ENCODE results near the gene CLTCL1.
"Not testable (repeated sequence)": the region's sequence is repeated elsewhere in the genome, so short reads cannot be mapped to it uniquely, and the experiment has no call there.

Gene CLTCL1

GRCh38 chr22:19216579-19216978 lies 74.9 kb downstream of the CLTCL1 start:
- no peak for DNase-seq

- DNase-seq = no peak
Measured at GRCh38 chr22:19215360-19215759, 76.2 kb downstream of the CLTCL1 start.

- no peak for DNase-seq
Measured at GRCh38 chr22:19214078-19214473, 77.4 kb downstream of the CLTCL1 start.

- DNase-seq = no peak
Measured at GRCh38 chr22:19213442-19214077, 78.0 kb downstream of the CLTCL1 start.

GRCh38 chr22:19213001-19213400 lies 78.5 kb downstream of the CLTCL1 start:
- DNase-seq = no peak

- DNase-seq = no peak
Measured at GRCh38 chr22:19212302-19212870, 79.1 kb downstream of the CLTCL1 start.

- no peak for DNase-seq
Measured at GRCh38 chr22:19210188-19210587, 81.3 kb downstream of the CLTCL1 start.

- DNase-seq = no peak
Measured at GRCh38 chr22:19208287-19208847, 83.2 kb downstream of the CLTCL1 start.

- no peak for DNase-seq
Measured at GRCh38 chr22:19207884-19208283, 83.6 kb downstream of the CLTCL1 start.

- no peak for DNase-seq
Measured at GRCh38 chr22:19207401-19207808, 84.1 kb downstream of the CLTCL1 start.

- DNase-seq = no peak
Measured at GRCh38 chr22:19206287-19206686, 85.2 kb downstream of the CLTCL1 start.

GRCh38 chr22:19204640-19205039 lies 86.9 kb downstream of the CLTCL1 start:
- no peak for DNase-seq

- no peak for DNase-seq
Measured at GRCh38 chr22:19203834-19204233, 87.7 kb downstream of the CLTCL1 start.

GRCh38 chr22:19202799-19203186 lies 88.7 kb downstream of the CLTCL1 start:
- not testable (repeated sequence) for DNase-seq

- no peak for DNase-seq
Measured at GRCh38 chr22:19201869-19202798, 89.4 kb downstream of the CLTCL1 start.

- no peak for DNase-seq
Measured at GRCh38 chr22:19201130-19201868, 90.2 kb downstream of the CLTCL1 start.

- DNase-seq = no peak
Measured at GRCh38 chr22:19199479-19199878, 92.0 kb downstream of the CLTCL1 start.

GRCh38 chr22:19197997-19198865 lies 93.3 kb downstream of the CLTCL1 start:
- DNase-seq = no peak

GRCh38 chr22:19196841-19197612 lies 94.5 kb downstream of the CLTCL1 start:
- no peak for DNase-seq

GRCh38 chr22:19195796-19196731 lies 95.5 kb downstream of the CLTCL1 start:
- DNase-seq = no peak

All from activated CD4-positive, alpha-beta T cell treated with anti-CD3 and anti-CD28 coated beads, Interleukin-2, amount 50 U/mL, for 16 hours (primary cell).